ENCODE results near the gene PRSS53. TPM values are rescaled to one million over a fixed set of nuclear protein-coding genes. Genes with fewer than 3 reads are reported as not detected.
A peak's percentile ranks its signal among the peaks of the same experiment; 100 is the strongest.

PRSS53 gene
- total RNA-seq, 1 donor from 2014 or later = 20.4 TPM

- Mint-ChIP-seq H3K9me3 (ENCODE audit: unreplicated experiment) (peaks cover 12% of the 10 kb centered on the region), H3K27ac (ENCODE audit: unreplicated experiment) (peak overlapping the region; percentile 28), H3K36me3 (ENCODE audit: unreplicated experiment) (no peaks in the 10 kb centered on the region), H3K4me1 (ENCODE audit: low read depth, unreplicated experiment) (peaks cover 9% of the 10 kb centered on the region), H3K4me3 (ENCODE audit: unreplicated experiment) (no peak overlapping the region), H3K27me3 (ENCODE audit: unreplicated experiment) (peaks cover 7% of the 10 kb centered on the region)
- no peak for DNase-seq
- no peak for TF ChIP-seq CTCF (IDR thresholded peaks at IDR 0.05; ENCODE audit: partially characterized antibody, unreplicated experiment)
These were observed 7.9 kb downstream of the PRSS53 start for GRCh38 chr16:31080756-31081419.

GRCh38 chr16:31080035-31080629, 8.6 kb downstream of the PRSS53 start:
- no peak overlapping the region for H3K4me3 Mint-ChIP-seq (ENCODE audit: unreplicated experiment)
- no peak for TF ChIP-seq CTCF (IDR thresholded peaks at IDR 0.05; ENCODE audit: partially characterized antibody, unreplicated experiment)
- H3K27me3 Mint-ChIP-seq (ENCODE audit: unreplicated experiment) = peaks cover 2% of the 10 kb centered on the region
- no peak for DNase-seq
- H3K4me1 Mint-ChIP-seq (ENCODE audit: low read depth, unreplicated experiment) = peaks cover 4% of the 10 kb centered on the region
- H3K27ac Mint-ChIP-seq (ENCODE audit: unreplicated experiment) = no peak overlapping the region
- H3K36me3 Mint-ChIP-seq (ENCODE audit: unreplicated experiment) = no peaks in the 10 kb centered on the region
- H3K9me3 Mint-ChIP-seq (ENCODE audit: unreplicated experiment) = peaks cover 7% of the 10 kb centered on the region

- H3K4me3 Mint-ChIP-seq (ENCODE audit: unreplicated experiment) = no peak overlapping the region
- H3K27ac Mint-ChIP-seq (ENCODE audit: unreplicated experiment) = no peak overlapping the region
- TF ChIP-seq CTCF (IDR thresholded peaks at IDR 0.05; ENCODE audit: partially characterized antibody, unreplicated experiment) = no peak
- peaks cover 12% of the 10 kb centered on the region for H3K9me3 Mint-ChIP-seq (ENCODE audit: unreplicated experiment)
- no peaks in the 10 kb centered on the region for H3K36me3 Mint-ChIP-seq (ENCODE audit: unreplicated experiment)
- peaks cover 2% of the 10 kb centered on the region for H3K27me3 Mint-ChIP-seq (ENCODE audit: unreplicated experiment)
- DNase-seq = no peak
- H3K4me1 Mint-ChIP-seq (ENCODE audit: low read depth, unreplicated experiment) = peaks cover 9% of the 10 kb centered on the region
These were observed 9.3 kb downstream of the PRSS53 start for GRCh38 chr16:31079342-31079944.

GRCh38 chr16:31078597-31079341, 10.0 kb downstream of the PRSS53 start:
- H3K4me1 Mint-ChIP-seq (ENCODE audit: low read depth, unreplicated experiment) = peaks cover 9% of the 10 kb centered on the region
- H3K27ac Mint-ChIP-seq (ENCODE audit: unreplicated experiment) = no peak overlapping the region
- DNase-seq = no peak
- H3K36me3 Mint-ChIP-seq (ENCODE audit: unreplicated experiment) = no peaks in the 10 kb centered on the region
- H3K9me3 Mint-ChIP-seq (ENCODE audit: unreplicated experiment) = peaks cover 12% of the 10 kb centered on the region
- H3K27me3 Mint-ChIP-seq (ENCODE audit: unreplicated experiment) = peaks cover 2% of the 10 kb centered on the region
- H3K4me3 Mint-ChIP-seq (ENCODE audit: unreplicated experiment) = no peak overlapping the region
- TF ChIP-seq CTCF (IDR thresholded peaks at IDR 0.05; ENCODE audit: partially characterized antibody, unreplicated experiment) = no peak

All from glutamatergic neuron (in vitro differentiated cells).